ENCODE results near the gene ITPRID2. TPM values are rescaled to one million over a fixed set of nuclear protein-coding genes. Genes with fewer than 3 reads are reported as not detected.
"Not testable (repeated sequence)": the region's sequence is repeated elsewhere in the genome, so short reads cannot be mapped to it uniquely, and the experiment has no call there.

The ITPRID2 gene
- total RNA-seq, 1 donor from 2014 or later = 122 TPM

DNA sequence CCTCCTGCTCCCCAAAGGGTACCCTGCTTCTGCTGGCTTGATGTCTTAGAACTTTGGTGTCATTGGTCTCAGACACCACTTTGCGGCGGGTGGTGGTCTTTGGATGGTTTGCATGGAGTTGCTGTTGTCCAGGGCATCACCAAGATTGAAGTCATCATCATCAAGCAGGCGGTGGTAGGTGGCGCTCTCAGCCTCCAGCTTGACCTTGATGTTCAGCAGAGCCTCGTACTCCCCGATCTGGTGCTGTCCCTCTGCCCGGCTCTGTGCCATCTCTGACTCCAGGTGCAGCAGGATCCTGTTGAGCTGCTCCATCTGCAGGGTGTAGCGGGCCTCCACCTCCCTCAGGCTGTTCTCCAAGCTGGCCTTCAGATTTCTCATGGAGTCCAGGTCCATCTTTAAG lies 69.6 kb downstream of the ITPRID2 start:
- DNase-seq = not testable (repeated sequence)

DNA sequence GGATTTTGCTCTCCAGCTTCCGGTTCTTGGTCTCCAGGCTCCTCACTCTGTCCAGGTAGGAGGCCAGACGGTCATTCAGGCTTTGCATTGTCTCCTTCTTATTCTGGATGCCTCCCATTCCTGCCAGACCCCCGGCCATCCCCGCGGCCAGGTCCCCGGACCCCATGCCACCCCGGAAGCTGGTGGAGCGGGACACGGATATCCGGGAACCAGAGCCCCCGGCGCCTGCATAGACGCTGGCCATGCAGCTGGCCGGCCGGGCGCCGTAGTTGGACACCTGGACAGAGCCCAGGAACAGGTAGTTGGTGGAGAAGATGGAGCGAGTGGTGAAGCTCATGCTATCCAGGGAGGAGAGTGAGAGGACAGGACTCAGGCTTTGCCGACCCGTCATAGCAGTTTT lies 70.6 kb downstream of the ITPRID2 start:
- DNase-seq = no peak

DNA sequence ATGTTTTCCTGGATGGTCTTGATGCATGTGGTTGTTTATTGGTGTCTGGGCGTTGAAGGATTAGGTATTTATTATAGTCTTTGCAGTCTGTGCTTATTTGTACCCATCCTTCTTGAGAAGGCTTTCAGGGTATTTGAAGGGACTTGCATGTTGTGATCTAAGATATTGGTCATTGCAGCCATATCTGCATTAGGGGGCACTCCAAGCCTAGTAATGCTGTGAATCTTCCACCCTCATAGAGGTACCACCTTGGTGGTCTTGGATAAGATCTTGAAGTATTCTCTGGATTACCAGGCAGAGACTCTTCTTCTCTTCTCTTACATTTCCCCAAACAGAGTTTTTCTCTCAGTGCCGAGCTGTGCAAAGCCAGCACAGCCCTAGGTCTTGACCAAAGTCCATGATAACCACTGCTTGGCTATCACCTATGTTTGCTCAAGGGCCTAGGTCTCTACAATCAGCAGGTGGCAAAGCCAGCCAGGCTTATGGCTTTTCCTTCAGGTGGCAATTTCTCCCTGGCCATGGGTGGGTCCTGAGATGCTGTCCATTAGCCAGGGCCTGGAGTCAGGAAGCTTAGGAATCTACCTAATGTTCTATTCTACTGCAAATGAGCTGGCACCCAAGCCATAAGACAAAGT lies 78.7 kb downstream of the ITPRID2 start:
- DNase-seq = no peak

DNA sequence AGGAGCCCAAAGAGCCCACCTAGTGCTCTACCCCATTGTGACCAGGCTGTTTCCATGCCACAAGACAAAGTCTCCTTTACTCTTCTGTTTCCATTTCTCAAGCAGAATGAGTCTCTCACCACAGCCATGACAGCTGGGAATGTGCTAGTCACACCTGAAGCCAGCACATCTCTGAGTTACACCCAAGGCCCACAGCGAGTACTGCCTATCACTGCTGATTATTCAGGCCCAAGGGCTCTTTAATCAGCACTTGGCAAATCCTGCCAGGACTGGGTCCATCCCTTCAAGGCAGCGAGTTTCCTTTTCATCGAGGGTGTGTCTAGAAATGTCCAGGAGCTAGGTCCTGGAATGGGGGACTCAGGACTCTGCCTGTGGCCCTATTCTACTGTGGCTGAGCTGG lies 79.5 kb downstream of the ITPRID2 start:
- DNase-seq = no peak

DNA sequence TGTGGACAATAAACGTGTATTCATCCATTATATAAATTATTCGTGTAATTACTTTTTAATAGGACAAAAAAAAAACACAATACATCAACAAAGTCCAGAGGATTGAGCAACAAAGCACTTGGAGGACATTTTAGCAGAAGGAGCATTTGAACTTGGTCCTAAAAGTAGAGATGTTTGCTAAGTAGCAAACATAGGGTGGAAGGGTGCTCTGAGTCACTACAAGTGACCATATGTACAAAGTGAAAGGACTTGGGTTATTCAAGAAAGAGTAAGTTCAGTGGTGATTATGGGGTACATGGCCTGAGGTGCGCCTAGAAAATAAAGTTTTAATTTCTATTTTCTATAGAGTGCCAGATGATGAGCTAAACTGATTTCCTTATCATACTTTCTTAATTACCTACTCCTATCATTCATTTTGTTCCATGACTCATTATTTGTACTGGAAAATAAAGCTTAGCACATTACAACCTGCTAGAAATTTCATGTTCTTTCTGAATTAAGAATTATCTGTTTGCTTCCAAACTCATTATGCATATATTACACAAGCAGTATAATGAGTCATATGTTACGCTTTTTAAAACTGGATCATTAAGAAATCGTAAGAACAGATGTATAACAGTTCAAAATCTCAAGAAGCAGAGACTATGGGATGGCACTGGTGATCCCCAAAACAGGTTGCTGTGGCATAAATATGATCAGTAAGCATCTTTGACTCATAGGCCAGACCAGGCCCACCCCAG lies 81.1 kb downstream of the ITPRID2 start:
- no peak for DNase-seq

DNA sequence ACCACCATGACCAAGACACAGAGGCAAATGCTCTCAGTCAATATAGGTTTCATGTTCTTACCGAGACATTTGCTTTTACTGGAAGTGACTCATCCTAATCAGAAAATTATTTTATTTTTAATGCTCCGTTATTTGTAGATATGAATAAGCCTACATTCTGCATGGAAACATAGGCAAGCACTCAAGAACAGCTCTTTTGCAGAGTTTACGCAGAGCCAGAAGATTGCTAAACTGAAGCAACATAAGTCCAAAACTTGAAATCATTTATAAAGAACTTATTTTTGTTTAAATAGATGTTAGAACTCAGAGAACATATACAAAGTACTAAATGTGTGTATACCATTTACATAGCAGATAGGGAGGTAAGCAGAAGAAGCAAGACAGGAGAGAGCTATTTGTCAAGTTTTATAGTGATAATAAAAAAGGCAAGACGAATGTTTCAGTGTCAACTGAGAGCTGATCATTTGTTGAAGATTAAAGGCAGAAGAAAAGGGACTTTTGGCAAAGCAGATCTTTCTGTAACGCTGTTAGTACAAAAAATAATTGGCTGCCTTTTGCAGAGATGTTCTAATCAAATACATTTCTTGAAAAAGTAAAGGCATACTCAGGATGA lies 81.7 kb downstream of the ITPRID2 start:
- DNase-seq = no peak

DNA sequence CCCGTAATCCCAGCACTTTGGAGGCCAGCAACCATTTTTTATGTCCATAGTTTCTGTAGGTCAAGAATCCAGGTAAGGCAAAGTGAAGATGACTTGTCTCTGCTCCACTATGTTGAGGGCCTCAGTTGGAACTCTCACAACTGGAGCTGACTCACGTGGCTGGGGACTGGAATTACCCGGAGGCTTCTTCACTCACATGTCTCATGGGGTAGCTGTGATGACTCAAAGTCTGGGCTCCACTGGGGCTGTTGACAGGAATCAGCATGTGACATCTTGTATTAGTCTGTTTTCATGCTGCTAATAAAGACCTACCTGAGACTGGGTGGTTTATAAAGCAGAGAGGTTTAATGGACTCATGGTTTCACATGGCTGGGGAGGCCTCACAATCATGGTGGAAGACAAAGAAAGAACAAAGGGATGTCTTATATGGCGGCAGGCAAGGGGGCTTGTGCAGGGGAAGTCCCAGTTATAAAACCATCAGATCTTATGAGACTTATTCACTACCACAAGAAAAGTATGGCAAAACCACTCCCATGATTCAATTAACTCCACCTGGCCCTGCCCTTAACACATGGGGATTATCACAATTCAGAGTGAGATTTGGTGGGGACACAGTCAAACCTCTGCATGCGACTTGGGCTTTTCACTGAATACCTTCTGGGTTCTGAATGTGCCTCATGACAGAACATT lies 86.3 kb downstream of the ITPRID2 start:
- DNase-seq = no peak

DNA sequence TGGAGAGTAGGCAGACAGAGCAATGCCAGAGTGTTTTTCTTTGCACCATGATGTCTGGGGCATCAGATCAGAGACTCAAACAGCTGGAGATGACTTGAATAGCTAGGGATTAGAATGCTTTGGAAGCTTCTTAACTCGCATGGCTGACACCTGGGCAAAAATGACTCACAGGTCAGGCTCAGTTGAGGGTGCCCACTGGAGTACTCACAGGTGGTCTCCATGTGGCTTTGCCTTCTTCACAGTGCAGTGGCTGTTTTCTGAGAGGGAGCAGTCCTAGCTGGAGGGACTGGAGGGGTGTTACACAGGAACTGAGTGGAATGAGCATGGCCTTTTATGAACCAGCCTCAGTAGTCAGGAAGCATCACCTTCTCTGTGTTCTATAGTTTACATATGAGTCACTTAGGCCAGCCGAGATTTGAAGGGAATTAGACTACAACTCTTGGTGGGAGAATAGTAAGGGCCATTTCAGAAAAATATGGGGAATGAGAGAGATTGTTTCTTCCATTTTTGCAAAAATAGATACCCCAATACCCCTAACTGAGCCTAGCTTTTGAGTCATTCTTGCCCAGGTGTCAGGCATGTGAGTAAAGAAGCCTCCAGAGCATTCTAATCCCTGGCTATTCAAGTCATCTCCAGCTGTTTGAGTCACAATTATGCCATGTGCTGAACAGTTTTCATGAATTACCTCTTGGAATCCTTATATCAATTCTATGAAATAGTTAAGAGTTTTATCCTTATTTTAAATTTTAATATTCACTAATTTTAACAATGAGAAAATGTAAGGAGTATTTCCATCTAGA lies 87.0 kb downstream of the ITPRID2 start:
- DNase-seq = no peak

Other genes starting within 250 kb of the ITPRID2 start
- gene CERKL, start 234.6 kb upstream of the ITPRID2 start, total RNA-seq = not detected
- gene NEUROD1, start 211.2 kb upstream of the ITPRID2 start, total RNA-seq = not detected
- 0.59 TPM for gene PPP1R1C, start 94.1 kb downstream of the ITPRID2 start, total RNA-seq